Globus pallidus (tissue), 1 donor: Measurements from ENCODE around the gene AKAP12.

ENCODE experiments used
- DNase-seq: peaks from one replicate; pipeline ENCODE4 v3.0.0-alpha.2; 2015; ENCODE audit warnings: low spot score

The AKAP12 gene

GRCh38 chr6:151239603-151240035, at the start of gene AKAP12:
Gene AKAP12 (plus strand): TSS chr6:151239967. CDS start chr6:151240563, 596 bp downstream.
- DNase-seq: no peak

GRCh38 chr6:151191527-151191926, 48.2 kb upstream of the AKAP12 start:
- DNase-seq: no peak

- no peak for DNase-seq
These were observed 43.2 kb upstream of the AKAP12 start for GRCh38 chr6:151196555-151196954.

GRCh38 chr6:151197556-151197955, 42.2 kb upstream of the AKAP12 start:
- DNase-seq: no peak

GRCh38 chr6:151199991-151200390, 39.8 kb upstream of the AKAP12 start:
- no peak for DNase-seq

- no peak for DNase-seq
These were observed 33.8 kb upstream of the AKAP12 start for GRCh38 chr6:151205721-151206600.

- no peak for DNase-seq
These were observed 32.1 kb upstream of the AKAP12 start for GRCh38 chr6:151207674-151208073.

- DNase-seq: no peak
These were observed 30.5 kb upstream of the AKAP12 start for GRCh38 chr6:151209071-151209831.

- DNase-seq: no peak
These were observed 28.7 kb upstream of the AKAP12 start for GRCh38 chr6:151211075-151211474.

- no peak for DNase-seq
These were observed 26.4 kb upstream of the AKAP12 start for GRCh38 chr6:151213352-151213751.

GRCh38 chr6:151215999-151216398, 23.8 kb upstream of the AKAP12 start:
- no peak for DNase-seq

GRCh38 chr6:151216804-151217203, 23.0 kb upstream of the AKAP12 start:
- no peak for DNase-seq

GRCh38 chr6:151219192-151219591, 20.6 kb upstream of the AKAP12 start:
- no peak for DNase-seq

GRCh38 chr6:151224076-151224475, 15.7 kb upstream of the AKAP12 start:
- no peak for DNase-seq

- no peak for DNase-seq
These were observed 13.8 kb upstream of the AKAP12 start for GRCh38 chr6:151225919-151226318.

- no peak for DNase-seq
These were observed 10.9 kb upstream of the AKAP12 start for GRCh38 chr6:151228788-151229400.

- no peak for DNase-seq
These were observed 10.1 kb upstream of the AKAP12 start for GRCh38 chr6:151229401-151230276.

- DNase-seq: no peak
These were observed 9.5 kb upstream of the AKAP12 start for GRCh38 chr6:151230277-151230577.

- no peak for DNase-seq
These were observed 6.9 kb upstream of the AKAP12 start for GRCh38 chr6:151232899-151233298.

GRCh38 chr6:151233731-151234130, 6.0 kb upstream of the AKAP12 start:
- DNase-seq: no peak

GRCh38 chr6:151236668-151237401, 2.9 kb upstream of the AKAP12 start:
- DNase-seq: no peak
